SK-MEL-5 (cell line): ENCODE data around the gene TIAM1. TPM values are rescaled to one million over a fixed set of nuclear protein-coding genes. Genes with fewer than 3 reads are reported as not detected.

Experiments used
- DNase-seq: peaks from one replicate; pipeline ENCODE4 v3.0.0-alpha.2; 2016; ENCODE audit warnings: low read depth, low spot score
- in situ Hi-C: cut with HindIII; loops from 2 replicates; pipeline ENCODE4 v1.10.0; 2016; ENCODE audit warnings: low sequenced_read_pairs, high pct_unique_total_duplicates, low pct_unique_long_range_greater_than_20kb
- total RNA-seq: library from RNA; depleted of rRNA; stranded (reverse); fragments of >200 nt; shearing (Covaris generic); gene quantifications from 2 replicates; pipeline ENCODE4 v1.2.3, GENCODE V29; 2014

TIAM1 gene
- total RNA-seq, 1 experiment from 2014 or later = 4.3 TPM

- no peak for DNase-seq
- in situ Hi-C loops = no loop called here
Measured at GRCh38 chr21:31156169-31156568, 187.9 kb downstream of the TIAM1 start.

GRCh38 chr21:31151156-31152045, 192.7 kb downstream of the TIAM1 start:
- DNase-seq = no peak
- in situ Hi-C loops = no loop called here

GRCh38 chr21:31145274-31145673, 198.8 kb downstream of the TIAM1 start:
- in situ Hi-C loops = no loop called here
- no peak for DNase-seq

GRCh38 chr21:31143036-31143435, 201.0 kb downstream of the TIAM1 start:
- DNase-seq = no peak
- in situ Hi-C loops = no loop called here

GRCh38 chr21:31142600-31142999, 201.5 kb downstream of the TIAM1 start:
- in situ Hi-C loops = no loop called here
- peak; percentile 26 for DNase-seq

GRCh38 chr21:31141389-31142000, 202.6 kb downstream of the TIAM1 start:
- DNase-seq = no peak
- in situ Hi-C loops = no loop called here

GRCh38 chr21:31140676-31141075, 203.4 kb downstream of the TIAM1 start:
- DNase-seq = no peak
- in situ Hi-C loops = no loop called here

- no peak for DNase-seq
- in situ Hi-C loops = no loop called here
Measured at GRCh38 chr21:31140025-31140424, 204.0 kb downstream of the TIAM1 start.

- no peak for DNase-seq
- in situ Hi-C loops = no loop called here
Measured at GRCh38 chr21:31137960-31138359, 206.1 kb downstream of the TIAM1 start.

- no peak for DNase-seq
Measured at GRCh38 chr21:31136891-31137290, 207.2 kb downstream of the TIAM1 start.

GRCh38 chr21:31135531-31136184, 208.4 kb downstream of the TIAM1 start:
- in situ Hi-C loops = no loop called here
- no peak for DNase-seq

More at GRCh38 chr21:31136891-31137290, 207.2 kb downstream of the TIAM1 start:
- in situ Hi-C loops = no loop called here

GRCh38 chr21:31133243-31133830, 210.7 kb downstream of the TIAM1 start:
- in situ Hi-C loops = no loop called here
- no peak for DNase-seq

GRCh38 chr21:31132574-31133242, 211.4 kb downstream of the TIAM1 start:
- in situ Hi-C loops = no loop called here
- no peak for DNase-seq

GRCh38 chr21:31130821-31131220, 213.2 kb downstream of the TIAM1 start:
- in situ Hi-C loops = no loop called here
- no peak for DNase-seq

- no peak for DNase-seq
- in situ Hi-C loops = no loop called here
Measured at GRCh38 chr21:31128234-31128633, 215.8 kb downstream of the TIAM1 start.

- no peak for DNase-seq
- in situ Hi-C loops = no loop called here
Measured at GRCh38 chr21:31124010-31124409, 220.1 kb downstream of the TIAM1 start.

GRCh38 chr21:31119199-31119598, 224.9 kb downstream of the TIAM1 start:
- in situ Hi-C loops = no loop called here
- DNase-seq = no peak
